Stimulated activated CD4-positive, alpha-beta T cell treated with anti-CD3 and anti-CD28 coated beads, TNF-alpha, amount 100 ng/mL, for 4 hours (primary cell): Measurements from ENCODE around the gene OR10G2.
"Not testable (repeated sequence)": the region's sequence is repeated elsewhere in the genome, so short reads cannot be mapped to it uniquely, and the experiment has no call there.

Experiments used
- DNase-seq, 3 experiments: peaks; one replicate each; pipeline ENCODE4 v3.0.0-alpha.2; 2020; ENCODE audit warnings: low read depth in 3 of 3

The OR10G2 gene

GRCh38 chr14:21634840-21635239 lies at the start of gene OR10G2:
Gene OR10G2 (minus strand): TSS chr14:21634940. CDS start chr14:21634842, 98 bp downstream.
- DNase-seq, result no peak

GRCh38 chr14:21680072-21680471 lies 45.3 kb upstream of the OR10G2 start:
- DNase-seq, result no peak

- DNase-seq, result no peak
These were observed 40.8 kb upstream of the OR10G2 start for GRCh38 chr14:21675566-21675965.

GRCh38 chr14:21673718-21674117 lies 39.0 kb upstream of the OR10G2 start, which contains the start of gene OR4E1:
Gene OR4E1 (minus strand): TSS chr14:21673818. CDS start chr14:21670935, 2,883 bp downstream.
- DNase-seq, result no peak

GRCh38 chr14:21672116-21672515 lies 37.4 kb upstream of the OR10G2 start:
- DNase-seq, result no peak

- no peak for DNase-seq
These were observed 36.6 kb upstream of the OR10G2 start for GRCh38 chr14:21671371-21671770.

- no peak for DNase-seq
These were observed 34.5 kb upstream of the OR10G2 start for GRCh38 chr14:21669284-21669683.

- DNase-seq, result no peak
These were observed 33.6 kb upstream of the OR10G2 start for GRCh38 chr14:21668377-21668776.

- no peak for DNase-seq
These were observed 22.2 kb upstream of the OR10G2 start for GRCh38 chr14:21656980-21657379.

GRCh38 chr14:21654215-21654614 lies 19.5 kb upstream of the OR10G2 start:
- DNase-seq, result no peak

- no peak for DNase-seq
These were observed 18.7 kb upstream of the OR10G2 start, which contains the start of gene OR4E2 for GRCh38 chr14:21653331-21653885. Gene OR4E2 (plus strand): TSS chr14:21653835. CDS start chr14:21665083, 11,248 bp downstream.

- DNase-seq, result no peak
These were observed 17.6 kb upstream of the OR10G2 start for GRCh38 chr14:21652209-21652808.

- DNase-seq, result no peak
These were observed 12.6 kb upstream of the OR10G2 start for GRCh38 chr14:21647380-21647779.

GRCh38 chr14:21643407-21643806 lies 8.7 kb upstream of the OR10G2 start:
- no peak for DNase-seq

GRCh38 chr14:21642683-21643082 lies 7.9 kb upstream of the OR10G2 start:
- DNase-seq, result no peak

- DNase-seq, result no peak
These were observed 3.7 kb downstream of the OR10G2 start for GRCh38 chr14:21631084-21631483.

- DNase-seq, result not testable (repeated sequence)
These were observed 4.2 kb downstream of the OR10G2 start for GRCh38 chr14:21630503-21630902.

- no peak for DNase-seq
These were observed 8.1 kb downstream of the OR10G2 start for GRCh38 chr14:21626491-21627230.

- DNase-seq, result no peak
These were observed 17.1 kb downstream of the OR10G2 start for GRCh38 chr14:21617614-21618013.

- no peak for DNase-seq
These were observed 20.5 kb downstream of the OR10G2 start for GRCh38 chr14:21614240-21614639.

GRCh38 chr14:21612324-21612723 lies 22.4 kb downstream of the OR10G2 start:
- no peak for DNase-seq

- not testable (repeated sequence) for DNase-seq
These were observed 32.6 kb downstream of the OR10G2 start for GRCh38 chr14:21602181-21602580.

GRCh38 chr14:21589317-21589716 lies 45.4 kb downstream of the OR10G2 start:
- DNase-seq, result no peak
